ENCODE data around the gene TJAP1. TPM values are rescaled to one million over a fixed set of nuclear protein-coding genes. Genes with fewer than 3 reads are reported as not detected.
A peak's percentile ranks its signal among the peaks of the same experiment; 100 is the strongest.

Gene TJAP1
- total RNA-seq, 1 experiment from 2014 or later = 21.3 TPM

- no peak for DNase-seq (ENCODE audit: low read depth)
Measured at GRCh38 chr6:43502666-43503065, 25.3 kb downstream of the TJAP1 start.

GRCh38 chr6:43503443-43503842 is 26.1 kb downstream of the TJAP1 start:
- DNase-seq (ENCODE audit: low read depth) = no peak

- no peak for DNase-seq (ENCODE audit: low read depth)
Measured at GRCh38 chr6:43504756-43505593, 27.6 kb downstream of the TJAP1 start.

- DNase-seq (ENCODE audit: low read depth) = no peak
Measured at GRCh38 chr6:43505718-43506117, 28.3 kb downstream of the TJAP1 start.

GRCh38 chr6:43506171-43506570 is 28.8 kb downstream of the TJAP1 start:
- DNase-seq (ENCODE audit: low read depth) = no peak

GRCh38 chr6:43506667-43507471 is 29.5 kb downstream of the TJAP1 start:
- DNase-seq (ENCODE audit: low read depth) = peak; percentile 77

GRCh38 chr6:43508481-43509141 is 31.2 kb downstream of the TJAP1 start:
- no peak for DNase-seq (ENCODE audit: low read depth)

GRCh38 chr6:43509142-43509983 is 32.0 kb downstream of the TJAP1 start:
- DNase-seq (ENCODE audit: low read depth) = no peak

GRCh38 chr6:43509984-43510826 is 32.8 kb downstream of the TJAP1 start, which contains the start of gene LRRC73:
TSS of gene LRRC73 (minus strand) at chr6:43510346. CDS start at chr6:43509785, 561 bp downstream.
- peak; percentile 70 for DNase-seq (ENCODE audit: low read depth)

- DNase-seq (ENCODE audit: low read depth) = no peak
Measured at GRCh38 chr6:43510827-43511163, 33.4 kb downstream of the TJAP1 start.

- no peak for DNase-seq (ENCODE audit: low read depth)
Measured at GRCh38 chr6:43511824-43512415, 34.5 kb downstream of the TJAP1 start.

- no peak for DNase-seq (ENCODE audit: low read depth)
Measured at GRCh38 chr6:43515808-43516207, 38.4 kb downstream of the TJAP1 start.

GRCh38 chr6:43516367-43516696 is 39.0 kb downstream of the TJAP1 start:
- DNase-seq (ENCODE audit: low read depth) = no peak

- DNase-seq (ENCODE audit: low read depth) = peak; percentile 97
Measured at GRCh38 chr6:43516697-43517504, 39.5 kb downstream of the TJAP1 start, which contains the start of the genes POLR1C and YIPF3. TSS of gene POLR1C (plus strand) at chr6:43517089. CDS start at chr6:43517110, 21 bp downstream. TSS of gene YIPF3 (minus strand) at chr6:43516926. CDS start at chr6:43516807, 119 bp downstream.

GRCh38 chr6:43517505-43518357 is 40.4 kb downstream of the TJAP1 start:
- no peak for DNase-seq (ENCODE audit: low read depth)

GRCh38 chr6:43520097-43520496 is 42.7 kb downstream of the TJAP1 start:
- DNase-seq (ENCODE audit: low read depth) = no peak

GRCh38 chr6:43521836-43522235 is 44.5 kb downstream of the TJAP1 start:
- no peak for DNase-seq (ENCODE audit: low read depth)

Data from HT1080 (cell line).